ENCODE measurements around the gene TSEN15. TPM values are rescaled to one million over a fixed set of nuclear protein-coding genes. Genes with fewer than 3 reads are reported as not detected.

Gene TSEN15
- total RNA-seq, 4 donors from 2014 or later, result 18.3 to 29.0 (median 20.3) TPM

DNA sequence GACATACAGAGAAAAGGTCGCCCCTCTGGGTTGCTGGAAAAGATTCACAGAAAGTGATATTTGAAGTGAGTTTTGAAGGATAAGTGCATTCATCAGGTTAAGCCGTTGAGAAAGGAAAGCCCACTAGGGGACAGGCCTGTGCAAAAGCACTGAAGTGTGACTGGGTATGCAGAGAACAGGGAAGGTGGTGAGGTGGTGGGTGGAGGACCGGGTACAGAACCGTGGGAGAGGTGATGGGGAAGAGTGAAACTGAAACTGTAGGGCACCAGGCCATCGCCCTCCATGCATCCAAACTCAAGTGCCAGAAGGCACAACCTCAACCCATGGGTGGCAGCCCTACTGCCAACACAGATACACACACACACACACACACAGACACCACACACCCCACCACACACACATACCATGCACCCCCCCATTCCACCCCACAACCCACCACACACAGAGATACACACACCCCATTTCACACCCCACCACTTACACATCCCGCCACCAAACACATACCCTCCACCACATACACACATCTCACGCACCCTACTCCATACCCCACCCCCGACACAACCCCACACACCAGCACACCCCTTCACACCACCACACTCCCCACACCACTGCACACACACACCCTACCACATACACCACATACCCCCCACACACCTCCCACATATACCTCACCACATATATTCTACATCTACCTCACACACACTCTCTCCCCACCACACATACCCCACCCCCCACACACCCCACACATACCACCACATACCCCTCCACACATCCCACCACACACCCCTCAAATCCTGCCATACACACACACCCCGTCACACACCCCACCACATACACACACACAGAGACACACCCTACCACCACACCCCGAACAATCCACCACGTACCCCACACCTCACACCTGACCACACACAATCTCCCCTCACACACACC is 59.0 kb downstream of the TSEN15 start:
- TF ChIP-seq, protein P1, sequence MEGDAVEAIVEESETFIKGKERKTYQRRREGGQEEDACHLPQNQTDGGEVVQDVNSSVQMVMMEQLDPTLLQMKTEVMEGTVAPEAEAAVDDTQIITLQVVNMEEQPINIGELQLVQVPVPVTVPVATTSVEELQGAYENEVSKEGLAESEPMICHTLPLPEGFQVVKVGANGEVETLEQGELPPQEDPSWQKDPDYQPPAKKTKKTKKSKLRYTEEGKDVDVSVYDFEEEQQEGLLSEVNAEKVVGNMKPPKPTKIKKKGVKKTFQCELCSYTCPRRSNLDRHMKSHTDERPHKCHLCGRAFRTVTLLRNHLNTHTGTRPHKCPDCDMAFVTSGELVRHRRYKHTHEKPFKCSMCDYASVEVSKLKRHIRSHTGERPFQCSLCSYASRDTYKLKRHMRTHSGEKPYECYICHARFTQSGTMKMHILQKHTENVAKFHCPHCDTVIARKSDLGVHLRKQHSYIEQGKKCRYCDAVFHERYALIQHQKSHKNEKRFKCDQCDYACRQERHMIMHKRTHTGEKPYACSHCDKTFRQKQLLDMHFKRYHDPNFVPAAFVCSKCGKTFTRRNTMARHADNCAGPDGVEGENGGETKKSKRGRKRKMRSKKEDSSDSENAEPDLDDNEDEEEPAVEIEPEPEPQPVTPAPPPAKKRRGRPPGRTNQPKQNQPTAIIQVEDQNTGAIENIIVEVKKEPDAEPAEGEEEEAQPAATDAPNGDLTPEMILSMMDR (IDR thresholded peaks at IDR 0.05; ENCODE audit: low read depth), result no peak

DNA sequence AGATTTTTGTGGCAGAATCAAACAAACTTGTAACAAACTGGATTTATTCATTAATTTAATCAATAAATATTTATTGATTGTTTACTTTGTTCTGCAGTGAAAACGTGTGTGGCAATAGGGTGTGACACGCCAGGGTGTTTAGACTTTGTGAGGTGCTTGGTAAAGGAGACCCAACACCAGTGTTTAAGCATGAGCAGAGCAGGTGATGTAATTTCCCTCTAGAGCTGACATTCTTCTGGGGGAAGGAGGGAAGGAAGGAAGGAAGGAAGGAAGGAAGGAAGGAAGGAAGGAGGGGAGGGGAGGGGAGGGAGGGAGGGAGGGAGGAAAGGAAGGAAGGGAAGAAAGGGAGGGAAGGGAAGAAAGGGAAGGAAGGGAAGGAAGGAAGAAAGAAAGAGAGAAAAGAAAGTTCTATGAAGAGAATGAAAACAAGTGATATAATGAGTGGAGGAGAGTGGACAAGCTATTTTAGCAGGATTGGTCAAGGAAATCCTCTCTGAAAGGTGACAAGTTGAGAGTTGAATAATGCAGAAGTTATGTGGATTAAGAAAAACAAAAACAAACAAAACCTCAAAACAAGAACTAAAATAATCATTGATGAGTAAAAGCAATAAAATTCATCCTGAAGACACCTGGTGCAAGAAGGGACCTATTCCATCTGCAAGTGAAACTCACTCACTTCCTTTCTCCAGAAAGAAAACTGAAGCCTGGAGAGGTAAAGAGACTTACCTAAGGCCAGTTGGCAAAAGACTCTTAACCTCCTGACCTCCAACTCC is 60.8 kb downstream of the TSEN15 start:
- TF ChIP-seq, protein P1 (IDR thresholded peaks at IDR 0.05; ENCODE audit: low read depth), result no peak

DNA sequence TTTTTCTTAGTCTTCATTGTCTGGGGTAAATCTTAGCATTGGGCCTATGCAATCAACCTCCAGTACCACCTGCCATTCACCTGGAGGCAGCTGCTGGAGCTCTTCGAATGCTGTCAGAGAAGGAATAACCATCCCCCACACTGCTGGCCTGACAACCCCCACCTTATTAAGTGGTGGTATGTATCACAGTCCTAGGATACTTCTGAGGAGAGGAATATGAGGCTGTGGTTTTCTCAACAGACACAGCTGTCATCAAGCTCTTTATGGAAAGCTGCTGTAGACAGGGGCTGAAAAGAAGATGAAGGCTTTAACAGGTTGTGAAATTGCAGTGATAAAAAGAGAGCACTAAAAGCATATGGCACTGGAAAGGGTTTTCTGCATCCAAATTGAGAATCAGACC is 61.7 kb downstream of the TSEN15 start:
- TF ChIP-seq, protein P1 (IDR thresholded peaks at IDR 0.05; ENCODE audit: low read depth), result no peak

DNA sequence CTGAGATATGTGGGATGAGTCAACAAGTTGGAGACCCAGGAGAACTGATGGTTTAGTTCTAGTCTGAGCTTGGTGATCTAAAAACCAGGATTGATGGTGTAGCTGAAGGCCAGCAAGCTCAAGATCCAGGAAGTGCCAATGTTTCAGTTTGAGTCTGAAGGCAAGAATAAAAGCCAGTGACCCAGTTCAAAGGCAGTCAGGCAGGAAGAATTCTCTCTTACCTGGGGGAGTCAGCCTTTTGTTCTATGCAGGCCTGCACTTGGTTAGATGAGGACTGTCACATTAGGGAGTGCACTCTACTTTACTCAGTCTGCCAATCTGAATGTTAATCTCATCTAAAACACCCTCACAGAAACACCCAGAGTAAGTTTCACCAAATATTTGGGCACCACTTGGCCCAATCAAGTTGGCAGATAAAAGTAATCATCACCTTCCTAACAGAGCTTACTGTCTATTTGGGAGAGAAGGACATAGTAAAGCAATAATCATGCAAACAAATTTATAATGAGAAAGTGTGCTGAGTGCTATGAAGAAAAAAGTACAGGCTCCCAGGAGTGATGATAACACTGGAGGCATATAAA is 63.4 kb downstream of the TSEN15 start:
- TF ChIP-seq, protein P1 (IDR thresholded peaks at IDR 0.05; ENCODE audit: low read depth), result no peak

DNA sequence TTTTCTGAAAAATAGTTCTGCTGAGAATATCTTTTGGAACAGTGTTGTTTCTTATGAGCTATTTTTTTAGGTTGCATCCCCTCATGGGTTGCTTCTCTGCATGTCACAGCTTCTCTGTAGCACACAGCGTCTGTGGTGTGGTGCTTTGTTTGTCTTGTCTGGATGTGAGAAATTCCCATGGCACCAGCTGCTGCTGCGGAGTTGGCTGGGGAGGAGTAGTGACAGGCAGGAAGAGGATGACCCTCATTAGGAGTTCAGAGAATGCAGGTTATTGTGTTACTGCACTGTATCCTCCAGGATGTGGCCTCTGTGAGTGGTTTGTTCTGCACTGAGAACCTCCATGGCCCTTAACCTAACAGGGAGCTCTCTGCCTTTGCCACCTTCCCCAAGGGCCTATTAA is 64.8 kb downstream of the TSEN15 start:
- TF ChIP-seq, protein P1 (IDR thresholded peaks at IDR 0.05; ENCODE audit: low read depth), result no peak

DNA sequence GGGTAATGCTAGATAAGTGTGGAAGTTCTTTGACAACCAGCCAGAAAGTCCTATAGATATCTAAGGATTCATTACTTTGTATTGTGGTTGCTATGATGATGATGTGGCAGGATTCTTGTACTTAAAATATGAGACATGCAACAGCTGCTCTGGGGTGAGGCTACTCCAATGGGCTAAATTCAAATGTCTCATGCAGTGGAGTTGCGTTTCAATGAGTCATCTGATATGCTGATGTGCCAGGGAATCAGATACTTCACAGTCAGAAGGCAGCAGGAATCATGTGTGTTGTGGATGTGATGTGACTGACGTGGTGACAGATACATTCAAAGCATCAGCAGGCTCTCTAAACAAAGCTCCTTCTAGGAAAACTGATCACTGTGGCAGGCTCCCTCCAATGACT is 66.5 kb downstream of the TSEN15 start:
- TF ChIP-seq, protein P1 (IDR thresholded peaks at IDR 0.05; ENCODE audit: low read depth), result no peak

Other genes starting within 250 kb of the TSEN15 start
- 10 to 100 TPM; 41.8 to 81.8 (median 59.0) TPM for gene RGL1, start 246.6 kb upstream of the TSEN15 start, total RNA-seq
- gene COLGALT2, start 14.0 kb upstream of the TSEN15 start, total RNA-seq, result under 1 TPM in 3 of 4 donors, not detected in 1; 0.17 to 0.88 (median 0.82) TPM

All from subcutaneous adipose tissue (tissue), 4 donors.